Measurements from ENCODE around the gene NCOA3. TPM values are rescaled to one million over a fixed set of nuclear protein-coding genes. Genes with fewer than 3 reads are reported as not detected.

The NCOA3 gene
- total RNA-seq, 2 experiments from 2014 or later: 59.9 to 65.4 TPM

- no peaks in the 10 kb centered on the region for H3K27me3 Mint-ChIP-seq
- no peak overlapping the region for H3K4me3 ChIP-seq (ENCODE audit: low read length)
- intact Hi-C loops (cut with DNase I, micrococcal nuclease): no loop called here
- no peaks in the 10 kb centered on the region for H3K27me3 ChIP-seq (ENCODE audit: control insufficient read depth in 1 of 2, insufficient read depth in 2 of 2, low read length in 2 of 2)
- DNase-seq (no peak), ATAC-seq (ENCODE audit: poor library complexity) (no peak)
- H3K27ac Mint-ChIP-seq: no peak overlapping the region
- H3K9me3 Mint-ChIP-seq: peaks cover 3% of the 10 kb centered on the region
- no peaks in the 10 kb centered on the region for H3K4me1 ChIP-seq (ENCODE audit: insufficient read depth, low read length)
- no peaks in the 10 kb centered on the region for H3K9me3 ChIP-seq (ENCODE audit: control insufficient read depth in 1 of 2, insufficient read depth in 1 of 2, low read length in 2 of 2)
- CTCF ChIA-PET: no interaction called here
- POLR2A ChIA-PET: no interaction called here
- H3K36me3 ChIP-seq (ENCODE audit: insufficient read depth, low read length): no peaks in the 10 kb centered on the region
- H3K4me3 Mint-ChIP-seq: no peak overlapping the region
- no peak overlapping the region for H3K27ac ChIP-seq (ENCODE audit: low read depth in 1 of 2, low read length in 2 of 2)
- H3K36me3 Mint-ChIP-seq (ENCODE audit: low read depth): no peaks in the 10 kb centered on the region
- TF ChIP-seq CTCF (IDR thresholded peaks at IDR 0.05): no peak
- H3K4me1 Mint-ChIP-seq (ENCODE audit: low read depth): no peaks in the 10 kb centered on the region
Measured at GRCh38 chr20:47687095-47687987, 185.7 kb downstream of the NCOA3 start.

- Histone ChIP-seq H3K4me3 (ENCODE audit: low read length) (no peak overlapping the region), H3K9me3 (ENCODE audit: control insufficient read depth in 1 of 2, insufficient read depth in 1 of 2, low read length in 2 of 2) (no peaks in the 10 kb centered on the region), H3K4me1 (ENCODE audit: insufficient read depth, low read length) (no peaks in the 10 kb centered on the region), H3K27me3 (ENCODE audit: control insufficient read depth in 1 of 2, insufficient read depth in 2 of 2, low read length in 2 of 2) (no peaks in the 10 kb centered on the region), H3K36me3 (ENCODE audit: insufficient read depth, low read length) (no peaks in the 10 kb centered on the region), H3K27ac (ENCODE audit: low read depth in 1 of 2, low read length in 2 of 2) (no peak overlapping the region)
- intact Hi-C loops (cut with DNase I, micrococcal nuclease): no loop called here
- peaks cover 3% of the 10 kb centered on the region for H3K9me3 Mint-ChIP-seq
- DNase-seq: no peak
- no peaks in the 10 kb centered on the region for H3K36me3 Mint-ChIP-seq (ENCODE audit: low read depth)
- H3K27me3 Mint-ChIP-seq: no peaks in the 10 kb centered on the region
- H3K4me3 Mint-ChIP-seq: no peak overlapping the region
- no peak for TF ChIP-seq CTCF (IDR thresholded peaks at IDR 0.05)
- H3K27ac Mint-ChIP-seq: no peak overlapping the region
- POLR2A ChIA-PET: no interaction called here
- CTCF ChIA-PET: interaction anchor here (0.7 kb wide), 1 partner anchor 932 kb away, joined by 3 read pairs; no protein-coding TSS in a partner anchor
- H3K4me1 Mint-ChIP-seq (ENCODE audit: low read depth): no peaks in the 10 kb centered on the region
- no peak for ATAC-seq (ENCODE audit: poor library complexity)
Measured at GRCh38 chr20:47688385-47689381, 187.0 kb downstream of the NCOA3 start.

- no peak overlapping the region for H3K27ac Mint-ChIP-seq
Measured at GRCh38 chr20:47689731-47690130, 188.0 kb downstream of the NCOA3 start.

More at GRCh38 chr20:47689731-47690130, 188.0 kb downstream of the NCOA3 start:
- ChIA-PET POLR2A (no interaction called here), CTCF (no interaction called here)
- DNase-seq (no peak), ATAC-seq (ENCODE audit: poor library complexity) (no peak)
- Histone ChIP-seq H3K36me3 (ENCODE audit: insufficient read depth, low read length) (no peaks in the 10 kb centered on the region), H3K4me3 (ENCODE audit: low read length) (no peak overlapping the region), H3K27ac (ENCODE audit: low read depth in 1 of 2, low read length in 2 of 2) (no peak overlapping the region), H3K9me3 (ENCODE audit: control insufficient read depth in 1 of 2, insufficient read depth in 1 of 2, low read length in 2 of 2) (peaks cover 0 to 4% of the 10 kb centered on the region in 2 experiments), H3K27me3 (ENCODE audit: control insufficient read depth in 1 of 2, insufficient read depth in 2 of 2, low read length in 2 of 2) (no peaks in the 10 kb centered on the region), H3K4me1 (ENCODE audit: insufficient read depth, low read length) (no peaks in the 10 kb centered on the region)
- intact Hi-C loops (cut with DNase I, micrococcal nuclease): no loop called here
- TF ChIP-seq CTCF (IDR thresholded peaks at IDR 0.05): no peak
- Mint-ChIP-seq H3K36me3 (ENCODE audit: low read depth) (no peaks in the 10 kb centered on the region), H3K4me1 (ENCODE audit: low read depth) (no peaks in the 10 kb centered on the region), H3K27me3 (no peaks in the 10 kb centered on the region), H3K9me3 (peaks cover 3% of the 10 kb centered on the region), H3K4me3 (no peak overlapping the region)

Data from CD4-positive, alpha-beta T cell (primary cell).